CD4-positive, alpha-beta T cell (primary cell): Measurements from ENCODE around the gene MPPED1. TPM values are rescaled to one million over a fixed set of nuclear protein-coding genes. Genes with fewer than 3 reads are reported as not detected.

Experiments
- ATAC-seq: fragments of 200-7000 bp; cut with Tn5 transposase; one replicate; pipeline ENCODE4 v1.10.0; 2022; ENCODE audit warnings: mild to moderate bottlenecking; ENCODE audit not compliant: poor library complexity
- CTCF ChIA-PET: fragments of 350-600 bp; sonication (Branson Sonifier 250); formaldehyde crosslinking; loops from one replicate; lab custom pipeline; 2021; ENCODE audit warnings: antibody characterized with exemption, inconsistent platforms; lab: Charles Lee
- POLR2A ChIA-PET: fragments of 350-600 bp; sonication (Branson Sonifier 250); formaldehyde crosslinking; loops from one replicate; lab custom pipeline; 2021; ENCODE audit warnings: antibody characterized with exemption, inconsistent platforms; lab: Charles Lee
- DNase-seq, 14 experiments: peaks; one replicate each; pipeline ENCODE4 v3.0.0-alpha.2; 2013 to 2020; ENCODE audit warnings: mixed read lengths in 2 of 14
- H3K27ac ChIP-seq, 2 donors: one replicate each; pipeline versions ENCODE4 v1.5.1 to v1.7.0; 2013; ENCODE audit warnings: low read length in 2 of 2, low read depth in 1 of 2, mild to moderate bottlenecking in 1 of 2
- H3K27me3 ChIP-seq, 2 experiments: 1 replicate in 1 of 2; 2 replicates in 1 of 2; pipeline versions ENCODE4 v1.6.1 to v1.7.0; 2013; ENCODE audit warnings: low read length in 2 of 2, control low read depth in 1 of 2, mild to moderate bottlenecking in 1 of 2, moderate library complexity in 1 of 2; ENCODE audit not compliant: insufficient read depth in 2 of 2, control insufficient read depth in 1 of 2
- H3K36me3 ChIP-seq: one replicate; pipeline ENCODE4 v1.6.1; 2013; ENCODE audit warnings: low read length, control low read depth; ENCODE audit not compliant: insufficient read depth
- H3K4me1 ChIP-seq: one replicate; pipeline ENCODE4 v1.6.1; 2013; ENCODE audit warnings: low read length, control low read depth; ENCODE audit not compliant: insufficient read depth
- H3K4me3 ChIP-seq: one replicate; pipeline ENCODE4 v1.5.1; 2013; ENCODE audit warnings: mild to moderate bottlenecking, low read length, moderate library complexity
- H3K9me3 ChIP-seq, 2 experiments: 1 replicate in 1 of 2; 2 replicates in 1 of 2; pipeline versions ENCODE4 v1.6.1 to v1.7.0; 2013; ENCODE audit warnings: low read length in 2 of 2, mild to moderate bottlenecking in 2 of 2, control low read depth in 1 of 2, moderate library complexity in 1 of 2; ENCODE audit not compliant: control insufficient read depth in 1 of 2, insufficient read depth in 1 of 2
- H3K27ac Mint-ChIP-seq: one replicate; pipeline ENCODE4 v1.8.0; 2020; ENCODE audit warnings: mixed read lengths
- H3K27me3 Mint-ChIP-seq: one replicate; pipeline ENCODE4 v1.8.0; 2021; ENCODE audit warnings: mixed read lengths
- H3K36me3 Mint-ChIP-seq: one replicate; pipeline ENCODE4 v1.8.0; 2021; ENCODE audit warnings: low read depth, mixed read lengths
- H3K4me1 Mint-ChIP-seq: one replicate; pipeline ENCODE4 v1.8.0; 2021; ENCODE audit warnings: low read depth, mixed read lengths
- H3K4me3 Mint-ChIP-seq: one replicate; pipeline ENCODE4 v1.8.0; 2020; ENCODE audit warnings: mild to moderate bottlenecking, mixed read lengths
- H3K9me3 Mint-ChIP-seq: one replicate; pipeline ENCODE4 v1.8.0; 2020; ENCODE audit warnings: mixed read lengths
- intact Hi-C, 2 experiments: fragments of 100-400 bp; cut with DNase I in 1 of 2; cut with micrococcal nuclease in 1 of 2; formaldehyde crosslinking; loops; one replicate each; pipeline versions ENCODE4 v1.15.1 to v1.9.0; 2023 to 2025; cut with DNase I, micrococcal nuclease
- total RNA-seq, 174 experiments: library from RNA in 2 of 174; stranded (reverse) in 2 of 174; gene quantifications; one replicate each; pipeline ENCODE4 v1.2.3 and lab custom pipeline; 2021 to 2026
- TF ChIP-seq, protein P1 (sequence below): fragments of 200-600 bp; IDR thresholded peaks from one replicate; pipeline ENCODE4 v1.8.0; 2022; ENCODE audit warnings: antibody characterized with exemption, mild to moderate bottlenecking

Gene MPPED1
- total RNA-seq, 2 experiments from 2014 or later: not detected

DNA sequence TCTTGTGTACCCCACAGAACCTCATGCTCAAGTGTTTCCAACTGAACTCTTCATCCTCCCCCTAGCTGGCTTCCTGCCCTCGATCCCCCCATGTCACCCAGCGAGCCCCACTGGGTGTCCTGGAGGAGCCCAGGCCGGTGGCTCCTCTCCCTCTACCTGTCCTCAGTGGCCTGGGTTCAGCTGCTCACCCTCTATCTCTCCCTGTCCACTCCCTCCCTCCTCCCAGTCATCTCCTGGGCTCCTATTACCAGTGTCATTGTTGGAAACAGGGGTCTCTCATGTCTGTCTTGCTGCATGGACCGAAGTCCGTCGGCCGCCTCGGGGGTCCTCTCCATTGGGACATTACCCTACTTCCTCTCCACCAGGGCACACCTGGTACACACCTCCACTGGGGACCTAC is 12.9 kb upstream of the MPPED1 start:
- no peak overlapping the region for H3K4me3 Mint-ChIP-seq
- peaks cover 20% of the 10 kb centered on the region for H3K27me3 Mint-ChIP-seq
- ATAC-seq (no peak), DNase-seq (no peak)
- TF ChIP-seq, protein P1, sequence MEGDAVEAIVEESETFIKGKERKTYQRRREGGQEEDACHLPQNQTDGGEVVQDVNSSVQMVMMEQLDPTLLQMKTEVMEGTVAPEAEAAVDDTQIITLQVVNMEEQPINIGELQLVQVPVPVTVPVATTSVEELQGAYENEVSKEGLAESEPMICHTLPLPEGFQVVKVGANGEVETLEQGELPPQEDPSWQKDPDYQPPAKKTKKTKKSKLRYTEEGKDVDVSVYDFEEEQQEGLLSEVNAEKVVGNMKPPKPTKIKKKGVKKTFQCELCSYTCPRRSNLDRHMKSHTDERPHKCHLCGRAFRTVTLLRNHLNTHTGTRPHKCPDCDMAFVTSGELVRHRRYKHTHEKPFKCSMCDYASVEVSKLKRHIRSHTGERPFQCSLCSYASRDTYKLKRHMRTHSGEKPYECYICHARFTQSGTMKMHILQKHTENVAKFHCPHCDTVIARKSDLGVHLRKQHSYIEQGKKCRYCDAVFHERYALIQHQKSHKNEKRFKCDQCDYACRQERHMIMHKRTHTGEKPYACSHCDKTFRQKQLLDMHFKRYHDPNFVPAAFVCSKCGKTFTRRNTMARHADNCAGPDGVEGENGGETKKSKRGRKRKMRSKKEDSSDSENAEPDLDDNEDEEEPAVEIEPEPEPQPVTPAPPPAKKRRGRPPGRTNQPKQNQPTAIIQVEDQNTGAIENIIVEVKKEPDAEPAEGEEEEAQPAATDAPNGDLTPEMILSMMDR: no peak
- no peak overlapping the region for H3K27ac Mint-ChIP-seq
- H3K9me3 Mint-ChIP-seq: no peaks in the 10 kb centered on the region
- ChIA-PET POLR2A (no interaction called here), CTCF (no interaction called here)
- intact Hi-C loops: no loop called here
- Histone ChIP-seq H3K27me3 (no peaks in the 10 kb centered on the region), H3K9me3 (no peaks in the 10 kb centered on the region), H3K27ac (no peak overlapping the region), H3K36me3 (no peaks in the 10 kb centered on the region), H3K4me1 (no peaks in the 10 kb centered on the region), H3K4me3 (no peak overlapping the region)
- no peaks in the 10 kb centered on the region for H3K4me1 Mint-ChIP-seq
- H3K36me3 Mint-ChIP-seq: no peaks in the 10 kb centered on the region

DNA sequence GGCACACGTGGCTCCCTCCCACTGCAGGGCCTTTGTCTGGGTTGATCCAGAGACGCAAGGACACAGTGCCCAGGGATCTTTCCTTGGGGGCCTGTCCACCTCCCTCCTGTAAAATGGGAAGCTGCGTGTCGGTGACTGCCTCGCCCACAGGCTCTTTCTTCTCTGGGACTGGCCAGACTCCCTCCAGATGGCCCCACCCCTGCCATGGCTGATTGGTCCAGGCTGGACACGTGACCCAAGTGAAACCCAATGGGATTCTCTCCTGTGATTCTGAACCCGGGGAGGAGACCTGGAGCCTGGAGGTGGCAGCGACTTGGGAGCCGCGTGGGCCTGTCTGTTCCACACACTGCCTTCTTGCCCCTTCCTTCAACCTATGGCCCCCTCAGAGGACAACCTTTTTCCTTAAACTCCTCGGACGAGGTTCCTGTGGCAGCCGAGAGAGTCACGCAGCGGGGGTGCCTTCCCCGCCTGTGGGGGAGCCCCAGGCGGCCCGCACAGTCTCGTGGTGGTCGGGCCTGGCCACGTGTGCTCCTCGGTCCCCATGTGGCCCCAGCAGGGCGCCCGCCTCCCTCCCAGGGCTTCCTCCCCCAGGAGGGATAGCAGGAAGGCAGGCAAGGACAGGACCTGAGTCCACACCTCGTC is 12.4 kb upstream of the MPPED1 start:
- no peak overlapping the region for H3K27ac ChIP-seq
- TF ChIP-seq, protein P1: no peak
- ATAC-seq: no peak
- H3K9me3 Mint-ChIP-seq: no peaks in the 10 kb centered on the region
- no peaks in the 10 kb centered on the region for H3K4me1 Mint-ChIP-seq
- no peaks in the 10 kb centered on the region for H3K9me3 ChIP-seq
- ChIA-PET CTCF (no interaction called here), POLR2A (no interaction called here)
- peaks cover 20% of the 10 kb centered on the region for H3K27me3 Mint-ChIP-seq
- no peaks in the 10 kb centered on the region for H3K36me3 Mint-ChIP-seq
- no peak for DNase-seq
- no peak overlapping the region for H3K4me3 Mint-ChIP-seq
- no peaks in the 10 kb centered on the region for H3K36me3 ChIP-seq
- H3K4me1 ChIP-seq: no peaks in the 10 kb centered on the region
- H3K27ac Mint-ChIP-seq: no peak overlapping the region
- H3K27me3 ChIP-seq: no peaks in the 10 kb centered on the region
- intact Hi-C loops: no loop called here
- no peak overlapping the region for H3K4me3 ChIP-seq

DNA sequence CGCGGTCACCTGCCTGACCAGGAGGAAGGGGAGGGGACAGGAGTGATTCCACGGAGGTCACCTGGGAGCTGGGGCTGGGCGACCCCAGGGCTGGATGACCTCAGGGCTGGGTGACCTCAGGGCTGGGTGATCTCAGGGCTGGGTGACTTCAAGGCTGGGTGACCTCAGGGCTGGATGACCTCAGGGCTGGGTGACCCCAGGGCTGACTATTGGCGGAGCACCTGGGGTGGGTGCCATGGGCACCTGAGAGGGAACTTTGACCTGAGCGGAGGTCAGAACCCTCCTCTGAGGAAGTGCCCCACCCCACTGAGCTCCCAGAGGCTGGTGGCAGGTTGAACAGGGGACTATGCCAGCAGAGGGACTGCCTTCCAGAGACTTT is 11.8 kb upstream of the MPPED1 start:
- ChIA-PET POLR2A (no interaction called here), CTCF (no interaction called here)
- peaks cover 20% of the 10 kb centered on the region for H3K27me3 Mint-ChIP-seq
- H3K4me1 Mint-ChIP-seq: no peaks in the 10 kb centered on the region
- no peak overlapping the region for H3K27ac Mint-ChIP-seq
- no peak overlapping the region for H3K4me3 Mint-ChIP-seq
- TF ChIP-seq, protein P1: no peak
- Histone ChIP-seq H3K4me1 (no peaks in the 10 kb centered on the region), H3K27me3 (no peaks in the 10 kb centered on the region), H3K4me3 (no peak overlapping the region), H3K9me3 (no peaks in the 10 kb centered on the region), H3K36me3 (no peaks in the 10 kb centered on the region), H3K27ac (no peak overlapping the region)
- intact Hi-C loops: no loop called here
- no peaks in the 10 kb centered on the region for H3K9me3 Mint-ChIP-seq
- DNase-seq: no peak
- no peaks in the 10 kb centered on the region for H3K36me3 Mint-ChIP-seq
- ATAC-seq: no peak
